Lung (tissue), 12 donors: ENCODE data around the gene CACNG5. TPM values are rescaled to one million over a fixed set of nuclear protein-coding genes. Genes with fewer than 3 reads are reported as not detected.

Source experiments
- ATAC-seq: fragments of 200-7000 bp; cut with Tn5 transposase; one replicate; pipeline ENCODE4 v1.9.1; 2020; ENCODE audit warnings: moderate number of reproducible peaks; ENCODE audit not compliant: insufficient read depth, low FRiP score
- DNase-seq, 3 donors: peaks; one replicate each; pipeline ENCODE4 v3.0.0-alpha.2; 2013 to 2017
- H3K27ac ChIP-seq, 2 donors: one replicate each; pipeline ENCODE4 v1.5.1; 2013; ENCODE audit warnings: mild to moderate bottlenecking in 2 of 2, moderate library complexity in 2 of 2, control low read depth in 1 of 2, inconsistent platforms in 1 of 2, low read depth in 1 of 2, low read length in 1 of 2
- H3K27me3 ChIP-seq, 3 donors: one replicate each; pipeline ENCODE4 v1.5.1; 2013; ENCODE audit warnings: low read length in 2 of 3; ENCODE audit not compliant: control insufficient read depth in 3 of 3, insufficient read depth in 3 of 3
- H3K36me3 ChIP-seq, 4 donors: one replicate each; pipeline ENCODE4 v1.5.1; 2013; ENCODE audit warnings: low read length in 4 of 4, mild to moderate bottlenecking in 1 of 4, moderate library complexity in 1 of 4; ENCODE audit not compliant: control insufficient read depth in 4 of 4, insufficient read depth in 4 of 4
- H3K4me1 ChIP-seq, 5 donors: one replicate each; pipeline ENCODE4 v1.5.1; 2013; ENCODE audit warnings: low read length in 5 of 5, mild to moderate bottlenecking in 2 of 5, moderate library complexity in 1 of 5; ENCODE audit not compliant: control insufficient read depth in 5 of 5, insufficient read depth in 5 of 5
- H3K4me3 ChIP-seq: one replicate; pipeline ENCODE4 v1.5.1; 2013; ENCODE audit warnings: mild to moderate bottlenecking, control low read depth, moderate library complexity
- H3K9ac ChIP-seq, 2 donors: one replicate each; pipeline ENCODE4 v1.5.1; 2013; ENCODE audit warnings: low read length in 2 of 2, control low read depth in 1 of 2; ENCODE audit not compliant: insufficient read depth in 1 of 2
- H3K9me3 ChIP-seq, 4 donors: one replicate each; pipeline ENCODE4 v1.5.1; 2013; ENCODE audit warnings: low read length in 3 of 4, mild to moderate bottlenecking in 1 of 4, moderate library complexity in 1 of 4; ENCODE audit not compliant: control insufficient read depth in 4 of 4, insufficient read depth in 3 of 4
- CTCF ChIP-seq: IDR thresholded peaks from 2 replicates; pipeline ENCODE4 v1.5.1; 2012; ENCODE audit warnings: mild to moderate bottlenecking; ENCODE audit errors: control extremely low read depth, extremely low read depth
- WGBS, 2 donors: extraction: QIAGEN DNeasy Blood & Tissue Kit; methylation state at CpG; one replicate each; pipeline ENCODE4 v1.1.7; 2013; 5-methylcytosine and 5-hydroxymethylcytosine counted together
- polyA plus RNA-seq, 2 donors: library from polyadenylated mRNA; stranded (reverse); fragments of 200-250 nt; gene quantifications; one replicate each; pipeline ENCODE4 v1.2.1, GENCODE V29; 2013
- total RNA-seq, 2 donors: library from RNA; depleted of rRNA in 1 of 2; stranded (reverse); fragments of >200 nt in 1 of 2; gene quantifications; one replicate each; pipeline ENCODE4 v1.2.1, GENCODE V29; 2014 to 2021
- donor health status: control.
- donor health status: control.
- donor health status: Bipolar disorder and iron deficiency.
- donor health status: healthy.
- donor health status: DM: yes; HTN: yes; CAD: no.

CACNG5 gene
- total and polyA plus RNA-seq, 4 donors, result not detected

DNA sequence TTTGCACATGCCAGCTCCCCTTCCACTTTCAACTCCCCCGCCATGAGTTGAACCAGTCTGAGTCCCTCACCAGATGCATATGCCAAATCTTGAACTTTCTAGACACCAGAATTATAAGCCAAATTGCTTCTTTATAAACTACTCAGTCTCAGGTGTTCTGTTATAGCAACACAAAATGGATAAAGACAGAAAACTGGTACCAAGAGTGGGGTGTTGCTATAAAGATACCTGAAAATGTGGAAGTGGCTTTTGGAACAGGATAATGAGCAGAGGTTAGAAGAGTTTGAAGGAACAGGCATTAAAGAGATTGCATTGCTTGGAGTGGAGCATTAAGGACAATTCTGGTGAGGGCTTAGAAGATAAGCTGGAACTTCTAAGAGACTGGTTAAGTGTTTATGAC, 17.2 kb upstream of the CACNG5 start:
- Histone ChIP-seq H3K27ac (no peak overlapping the region), H3K9me3 (peaks cover 0 to 7% (median 2%) of the 10 kb centered on the region in 4 donors), H3K9ac (no peak overlapping the region), H3K27me3 (peaks cover 0 to 3% (median 0%) of the 10 kb centered on the region in 3 donors), H3K4me3 (no peak overlapping the region), H3K36me3 (no peaks in the 10 kb centered on the region), H3K4me1 (peaks cover 0 to 1% (median 0%) of the 10 kb centered on the region in 5 donors)
- WGBS, 2 donors, result 92 to 93% methylated on average over 1 of the region's 1 CpG
- ATAC-seq (no peak), DNase-seq (no peak)
- no peak for TF ChIP-seq CTCF

DNA sequence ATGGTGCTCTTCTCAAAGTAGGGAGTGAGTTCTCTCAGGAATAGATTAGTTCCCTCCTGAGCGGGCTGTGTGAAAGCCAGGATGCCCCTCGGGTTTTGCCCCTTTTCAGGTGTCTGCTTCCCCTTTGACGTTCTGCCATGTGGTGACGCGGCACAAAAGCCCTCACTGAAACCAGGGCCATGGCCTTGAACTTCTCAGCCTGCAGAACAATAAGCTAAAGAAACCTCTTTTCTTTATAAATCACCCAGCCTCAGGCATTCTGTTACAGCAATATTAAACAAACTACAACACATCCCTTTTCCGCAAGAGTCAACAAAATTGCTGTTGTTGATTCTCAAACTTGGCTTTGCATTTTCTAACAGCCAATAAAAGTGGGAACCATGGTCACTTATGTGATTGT, 15.5 kb upstream of the CACNG5 start:
- no peak overlapping the region for H3K9ac ChIP-seq
- TF ChIP-seq CTCF, result no peak
- H3K9me3 ChIP-seq, result peaks cover 0 to 7% (median 2%) of the 10 kb centered on the region in 4 donors
- no peak overlapping the region for H3K27ac ChIP-seq
- no peaks in the 10 kb centered on the region for H3K36me3 ChIP-seq
- peaks cover 0 to 1% (median 0%) of the 10 kb centered on the region in 5 donors for H3K4me1 ChIP-seq
- H3K27me3 ChIP-seq, result no peaks in the 10 kb centered on the region
- no peak overlapping the region for H3K4me3 ChIP-seq
- WGBS, 2 donors, result 87 to 88% methylated on average over 6 of the region's 6 CpGs
- no peak for DNase-seq
- no peak for ATAC-seq

DNA sequence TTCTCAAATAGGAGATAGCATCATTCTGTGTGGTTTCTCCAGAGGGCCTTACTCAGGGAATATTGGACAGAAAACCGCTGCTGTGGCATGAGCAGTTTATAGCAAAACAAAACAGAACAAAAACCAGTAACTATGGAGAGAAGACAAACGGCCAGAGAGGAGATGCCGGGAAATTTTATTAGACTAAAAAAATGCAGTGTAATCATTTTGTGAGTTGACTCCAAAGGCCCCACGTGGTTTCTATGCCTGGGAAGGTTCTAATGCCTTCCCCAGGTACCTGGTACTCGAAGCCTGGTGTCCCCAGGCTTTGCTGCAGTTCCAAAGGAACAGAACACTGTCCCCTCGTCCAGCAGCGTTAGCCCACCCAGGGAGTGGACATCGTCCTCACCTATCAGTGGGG, 12.9 kb upstream of the CACNG5 start:
- Histone ChIP-seq H3K27ac (no peak overlapping the region), H3K27me3 (no peaks in the 10 kb centered on the region), H3K9ac (no peak overlapping the region), H3K4me3 (no peak overlapping the region), H3K4me1 (peaks cover 0 to 1% (median 0%) of the 10 kb centered on the region in 5 donors), H3K36me3 (no peaks in the 10 kb centered on the region), H3K9me3 (peaks cover 0 to 10% (median 2%) of the 10 kb centered on the region in 4 donors)
- 72 to 82% methylated on average over 8 of the region's 8 CpGs for WGBS, 2 donors
- no peak for TF ChIP-seq CTCF
- DNase-seq (no peak), ATAC-seq (no peak)

- 72% methylated on average over 6 of the region's 6 CpGs for WGBS, 2 donors
- Histone ChIP-seq H3K4me1 (peaks cover 0 to 11% (median 3%) of the 10 kb centered on the region in 5 donors), H3K4me3 (no peak overlapping the region), H3K9me3 (peaks cover 0 to 3% (median 0%) of the 10 kb centered on the region in 4 donors), H3K9ac (no peak overlapping the region), H3K27ac (no peak overlapping the region), H3K36me3 (no peaks in the 10 kb centered on the region), H3K27me3 (no peaks in the 10 kb centered on the region)
- TF ChIP-seq CTCF, result no peak
- ATAC-seq, result no peak
- DNase-seq, result no peak
These were observed 8.1 kb upstream of the CACNG5 start for GRCh38 chr17:66826856-66827255.
